Left ventricle myocardium inferior (tissue), 1 donor: Measurements from ENCODE around the gene AXL. TPM values are rescaled to one million over a fixed set of nuclear protein-coding genes. Genes with fewer than 3 reads are reported as not detected.

Experiments used
- DNase-seq: peaks from one replicate; pipeline ENCODE4 v3.0.0-alpha.2; 2020
- H3K27ac ChIP-seq: fragments of 200-600 bp; replicated peaks from 2 replicates; pipeline ENCODE4 v1.8.0; 2021
- H3K27me3 ChIP-seq: fragments of 200-600 bp; 2 replicates; pipeline ENCODE4 v1.8.0; 2021; ENCODE audit warnings: low read depth
- H3K36me3 ChIP-seq: fragments of 200-600 bp; 2 replicates; pipeline ENCODE4 v1.8.0; 2021
- H3K4me1 ChIP-seq: fragments of 200-600 bp; 2 replicates; pipeline ENCODE4 v1.8.0; 2021
- H3K4me3 ChIP-seq: fragments of 200-600 bp; 2 replicates; pipeline ENCODE4 v1.8.0; 2021; ENCODE audit warnings: mild to moderate bottlenecking, moderate library complexity
- H3K9me3 ChIP-seq: fragments of 200-600 bp; replicated peaks from 2 replicates; pipeline ENCODE4 v1.8.0; 2021
- CTCF ChIP-seq: fragments of 200-600 bp; IDR thresholded peaks from 2 replicates; pipeline ENCODE4 v1.8.0; 2021; ENCODE audit warnings: antibody characterized with exemption, mild to moderate bottlenecking, borderline replicate concordance
- intact Hi-C: fragments of 100-400 bp; cut with micrococcal nuclease; formaldehyde crosslinking; loops from one replicate; pipeline ENCODE4 v1.11.0; 2022
- total RNA-seq: library from RNA; stranded (reverse); fragmentation: NEBNext Ultra II Directional; extraction: Animal tissue kit (Norgen Biotek cat#: 25700); gene quantifications from one replicate; pipeline ENCODE4 v1.2.1, GENCODE V29; 2021
- donor health status: DM: no; HTN: yes; CAD: no; lungs with severe emphysema.

The AXL gene
- total RNA-seq, 1 donor from 2014 or later = 13.6 TPM

- Histone ChIP-seq H3K4me3 (no peak overlapping the region), H3K36me3 (peaks cover 52% of the 10 kb centered on the region), H3K27ac (no peak overlapping the region), H3K4me1 (no peaks in the 10 kb centered on the region), H3K9me3 (no peaks in the 10 kb centered on the region), H3K27me3 (no peaks in the 10 kb centered on the region)
- DNase-seq = no peak
- no peak for TF ChIP-seq CTCF
- intact Hi-C loops = no loop called here
These were observed 25.1 kb downstream of the AXL start for GRCh38 chr19:41244117-41244516.

- no peak for TF ChIP-seq CTCF
- intact Hi-C loops = no loop called here
- H3K36me3 ChIP-seq = peaks cover 60% of the 10 kb centered on the region
These were observed 26.8 kb downstream of the AXL start for GRCh38 chr19:41245843-41246242.

GRCh38 chr19:41248895-41249294, 29.9 kb downstream of the AXL start:
- no peaks in the 10 kb centered on the region for H3K4me1 ChIP-seq
- H3K27ac ChIP-seq = no peak overlapping the region
- H3K4me3 ChIP-seq = no peak overlapping the region
- DNase-seq = no peak
- TF ChIP-seq CTCF = no peak
- peaks cover 6% of the 10 kb centered on the region for H3K27me3 ChIP-seq
- no peaks in the 10 kb centered on the region for H3K9me3 ChIP-seq
- intact Hi-C loops = no loop called here
- peaks cover 77% of the 10 kb centered on the region for H3K36me3 ChIP-seq

More at GRCh38 chr19:41245843-41246242, 26.8 kb downstream of the AXL start:
- H3K27ac ChIP-seq = no peak overlapping the region
- no peaks in the 10 kb centered on the region for H3K4me1 ChIP-seq
- H3K27me3 ChIP-seq = peaks cover 3% of the 10 kb centered on the region
- no peak overlapping the region for H3K4me3 ChIP-seq
- no peaks in the 10 kb centered on the region for H3K9me3 ChIP-seq
- no peak for DNase-seq

GRCh38 chr19:41249707-41250423, 30.8 kb downstream of the AXL start:
- no peaks in the 10 kb centered on the region for H3K9me3 ChIP-seq
- H3K4me1 ChIP-seq = no peaks in the 10 kb centered on the region
- H3K4me3 ChIP-seq = no peak overlapping the region
- intact Hi-C loops = no loop called here
- no peak overlapping the region for H3K27ac ChIP-seq
- H3K27me3 ChIP-seq = peaks cover 6% of the 10 kb centered on the region
- TF ChIP-seq CTCF = no peak
- peaks cover 75% of the 10 kb centered on the region for H3K36me3 ChIP-seq
- DNase-seq = no peak

GRCh38 chr19:41253660-41254059, 34.6 kb downstream of the AXL start:
- no peak overlapping the region for H3K4me3 ChIP-seq
- H3K27ac ChIP-seq = no peak overlapping the region
- H3K9me3 ChIP-seq = no peaks in the 10 kb centered on the region
- H3K36me3 ChIP-seq = peaks cover 65% of the 10 kb centered on the region
- H3K4me1 ChIP-seq = no peaks in the 10 kb centered on the region
- intact Hi-C loops = no loop called here
- TF ChIP-seq CTCF = no peak
- DNase-seq = no peak
- H3K27me3 ChIP-seq = peaks cover 6% of the 10 kb centered on the region
